Trophoblast cell (in vitro differentiated cells and primary cell): ENCODE results near the gene SOCS7.

ENCODE experiments used
- DNase-seq, 2 donors: peaks; one replicate each; pipeline ENCODE4 v3.0.0-alpha.2; 2016
- H2AFZ ChIP-seq: 2 replicates; pipeline ENCODE4 v1.6.1; 2013; ENCODE audit warnings: low read length, moderate library complexity, mild to moderate bottlenecking; ENCODE audit not compliant: insufficient read depth, poor library complexity
- H2AK5ac ChIP-seq: 2 replicates; pipeline ENCODE4 v1.6.1; 2013; ENCODE audit warnings: mild to moderate bottlenecking, low read length
- H2BK120ac ChIP-seq: 2 replicates; pipeline ENCODE4 v1.6.1; 2013; ENCODE audit warnings: low read length, mild to moderate bottlenecking, moderate library complexity; ENCODE audit not compliant: insufficient read depth, poor library complexity
- H2BK12ac ChIP-seq: 2 replicates; pipeline ENCODE4 v1.6.1; 2013; ENCODE audit warnings: mild to moderate bottlenecking, low read length, moderate library complexity
- H2BK5ac ChIP-seq: 2 replicates; pipeline ENCODE4 v1.6.1; 2013; ENCODE audit warnings: low read length, low read depth, moderate library complexity, mild to moderate bottlenecking; ENCODE audit not compliant: poor library complexity
- H3K14ac ChIP-seq: 2 replicates; pipeline ENCODE4 v1.6.1; 2013; ENCODE audit warnings: mild to moderate bottlenecking, low read length
- H3K18ac ChIP-seq: 2 replicates; pipeline ENCODE4 v1.6.1; 2013; ENCODE audit warnings: mild to moderate bottlenecking, low read length
- H3K23ac ChIP-seq: 2 replicates; pipeline ENCODE4 v1.6.1; 2013; ENCODE audit warnings: low read length
- H3K27ac ChIP-seq: 2 replicates; pipeline ENCODE4 v1.5.1; 2013; ENCODE audit warnings: low read depth, mild to moderate bottlenecking, inconsistent platforms, low read length, moderate library complexity
- H3K27me3 ChIP-seq: 2 replicates; pipeline ENCODE4 v1.6.1; 2013; ENCODE audit warnings: inconsistent platforms, mild to moderate bottlenecking, low read length, moderate library complexity; ENCODE audit not compliant: insufficient read depth
- H3K36me3 ChIP-seq, 2 experiments: 1 replicate in 1 of 2; 2 replicates in 1 of 2; pipeline ENCODE4 v1.6.1; 2013; ENCODE audit warnings: low read length in 2 of 2, mild to moderate bottlenecking in 2 of 2, moderate library complexity in 1 of 2; ENCODE audit not compliant: insufficient read depth in 2 of 2, control insufficient read depth in 1 of 2
- H3K4ac ChIP-seq: 2 replicates; pipeline ENCODE4 v1.6.1; 2013; ENCODE audit warnings: low read depth, mild to moderate bottlenecking, low read length, moderate library complexity
- H3K4me1 ChIP-seq, 2 experiments: 1 replicate in 1 of 2; 2 replicates in 1 of 2; pipeline ENCODE4 v1.6.1; 2013; ENCODE audit warnings: low read length in 2 of 2, mild to moderate bottlenecking in 2 of 2, moderate library complexity in 1 of 2; ENCODE audit not compliant: insufficient read depth in 2 of 2, control insufficient read depth in 1 of 2
- H3K4me2 ChIP-seq: 2 replicates; pipeline ENCODE4 v1.6.1; 2013; ENCODE audit warnings: inconsistent platforms, mild to moderate bottlenecking, low read length, moderate library complexity
- H3K4me3 ChIP-seq: 2 replicates; pipeline ENCODE4 v1.5.1; 2013; ENCODE audit warnings: mild to moderate bottlenecking, low read depth, low read length, inconsistent platforms
- H3K79me1 ChIP-seq: one replicate; pipeline ENCODE4 v1.6.1; 2013; ENCODE audit warnings: low read length
- H3K79me2 ChIP-seq: 2 replicates; pipeline ENCODE4 v1.6.1; 2013; ENCODE audit warnings: low read length, mild to moderate bottlenecking; ENCODE audit not compliant: control insufficient read depth, insufficient read depth, poor library complexity
- H3K9ac ChIP-seq: 2 replicates; pipeline ENCODE4 v1.6.1; 2013; ENCODE audit warnings: mild to moderate bottlenecking, low read length
- H3K9me3 ChIP-seq: 2 replicates; pipeline ENCODE4 v1.6.1; 2013; ENCODE audit warnings: low read depth, mild to moderate bottlenecking, control low read depth, inconsistent platforms, low read length; ENCODE audit not compliant: insufficient read depth
- H4K12ac ChIP-seq: 2 replicates; pipeline ENCODE4 v1.6.1; 2013; ENCODE audit warnings: low read depth, mild to moderate bottlenecking, low read length, moderate library complexity
- H4K8ac ChIP-seq: 2 replicates; pipeline ENCODE4 v1.6.1; 2013; ENCODE audit warnings: low read depth, mild to moderate bottlenecking, low read length, moderate library complexity
- H4K91ac ChIP-seq: one replicate; pipeline ENCODE4 v1.6.1; 2013; ENCODE audit warnings: low read depth, mild to moderate bottlenecking, low read length, moderate library complexity
- WGBS: extraction: QIAGEN DNeasy Blood & Tissue Kit; methylation state at CpG from one replicate; pipeline ENCODE4 v1.1.7; 2013; ENCODE audit warnings: missing lambda C conversion rate; ENCODE audit not compliant: insufficient read length, insufficient coverage; ENCODE audit errors: extremely low coverage; 5-methylcytosine and 5-hydroxymethylcytosine counted together

The SOCS7 gene

GRCh38 chr17:38343608-38344419, 7.8 kb upstream of the SOCS7 start, which contains the start of gene GPR179:
Gene GPR179 (minus strand): TSS chr17:38343956. CDS start chr17:38343789, 167 bp downstream.
- no peak within 1 kb of the TSS for H2BK5ac ChIP-seq
- H3K79me2 ChIP-seq = no peaks in the 10 kb centered on the region
- no peaks in the 10 kb centered on the region for H3K27me3 ChIP-seq
- no peak within 1 kb of the TSS for H3K9ac ChIP-seq
- no peak within 1 kb of the TSS for H4K12ac ChIP-seq
- no peak within 1 kb of the TSS for H3K27ac ChIP-seq
- peak within 1 kb of the TSS; percentile 17 for H3K23ac ChIP-seq
- no peaks in the 10 kb centered on the region for H3K4me1 ChIP-seq
- no CpG with 5 or more reads among the region's 18 CpGs for whole genome bisulfite sequencing
- peak within 1 kb of the TSS; percentile 18 for H3K4me3 ChIP-seq
- H3K18ac ChIP-seq = no peak within 1 kb of the TSS
- no peaks in the 10 kb centered on the region for H3K36me3 ChIP-seq
- H2AK5ac ChIP-seq = no peak within 1 kb of the TSS
- H2AFZ ChIP-seq = no peak within 1 kb of the TSS
- H3K14ac ChIP-seq = no peak within 1 kb of the TSS
- H4K91ac ChIP-seq = no peak within 1 kb of the TSS
- no peak within 1 kb of the TSS for H3K4ac ChIP-seq
- no peaks in the 10 kb centered on the region for H3K9me3 ChIP-seq
- DNase-seq = no peak
- no peaks in the 10 kb centered on the region for H3K79me1 ChIP-seq
- H2BK12ac ChIP-seq = no peak within 1 kb of the TSS
- no peak within 1 kb of the TSS for H4K8ac ChIP-seq
- no peak within 1 kb of the TSS for H2BK120ac ChIP-seq
- H3K4me2 ChIP-seq = no peak within 1 kb of the TSS

GRCh38 chr17:38344420-38344745, 7.3 kb upstream of the SOCS7 start:
- Histone ChIP-seq H2BK120ac (no peak overlapping the region), H3K14ac (no peak overlapping the region), H3K9ac (no peak overlapping the region), H2BK5ac (no peak overlapping the region), H3K4me2 (no peak overlapping the region), H3K4me1 (no peaks in the 10 kb centered on the region), H3K36me3 (no peaks in the 10 kb centered on the region), H3K79me2 (no peaks in the 10 kb centered on the region), H3K79me1 (no peaks in the 10 kb centered on the region), H2AFZ (no peak overlapping the region), H3K18ac (no peak overlapping the region), H3K27ac (no peak overlapping the region), H3K23ac (no peak overlapping the region), H3K27me3 (no peaks in the 10 kb centered on the region), H2AK5ac (no peak overlapping the region), H4K91ac (no peak overlapping the region), H3K4ac (no peak overlapping the region), H4K12ac (no peak overlapping the region), H3K4me3 (peak overlapping the region; percentile 18), H3K9me3 (no peaks in the 10 kb centered on the region), H2BK12ac (no peak overlapping the region), H4K8ac (no peak overlapping the region)
- no CpG with 5 or more reads among the region's 3 CpGs for WGBS
- no peak for DNase-seq

DNA sequence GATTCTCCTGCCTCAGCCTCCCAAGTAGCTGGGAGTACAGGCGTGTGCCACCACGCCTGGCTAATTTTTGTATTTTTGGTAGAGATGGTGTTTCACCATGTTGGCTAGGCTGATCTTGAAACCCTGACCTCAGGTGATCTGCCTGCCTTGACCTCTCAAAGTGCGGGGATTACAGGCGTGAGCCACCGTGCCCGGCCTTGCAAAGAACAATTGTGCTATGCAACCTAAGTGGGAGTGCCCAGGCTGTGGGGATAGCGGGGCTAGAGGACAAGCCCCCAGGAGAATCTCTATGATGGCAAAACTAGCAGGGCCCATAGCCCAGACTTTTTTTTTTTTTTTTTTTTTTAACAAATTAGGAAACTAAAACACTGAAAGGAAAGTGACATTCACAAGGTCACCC, 5.9 kb upstream of the SOCS7 start:
- no peaks in the 10 kb centered on the region for H3K27me3 ChIP-seq
- DNase-seq = no peak

GRCh38 chr17:38349097-38349730, 2.4 kb upstream of the SOCS7 start:
- no CpG with 5 or more reads among the region's 8 CpGs for WGBS
- peaks cover 7% of the 10 kb centered on the region for H3K79me1 ChIP-seq
- no peaks in the 10 kb centered on the region for H3K9me3 ChIP-seq
- no peak overlapping the region for H3K4me2 ChIP-seq
- no peak overlapping the region for H3K18ac ChIP-seq
- H3K27me3 ChIP-seq = no peaks in the 10 kb centered on the region
- H3K36me3 ChIP-seq = no peaks in the 10 kb centered on the region
- no peak overlapping the region for H4K91ac ChIP-seq
- H2AFZ ChIP-seq = no peak overlapping the region
- H3K4ac ChIP-seq = no peak overlapping the region
- no peak overlapping the region for H3K23ac ChIP-seq
- no peak overlapping the region for H3K14ac ChIP-seq
- H2BK120ac ChIP-seq = no peak overlapping the region
- no peak overlapping the region for H2AK5ac ChIP-seq
- H4K12ac ChIP-seq = no peak overlapping the region
- peaks cover 5 to 10% of the 10 kb centered on the region in 2 experiments for H3K4me1 ChIP-seq
- no peak overlapping the region for H4K8ac ChIP-seq
- no peak overlapping the region for H3K4me3 ChIP-seq
- peak; percentile 79 to 91 for DNase-seq
- no peak overlapping the region for H2BK12ac ChIP-seq
- no peak overlapping the region for H2BK5ac ChIP-seq
- H3K79me2 ChIP-seq = peaks cover 6% of the 10 kb centered on the region
- no peak overlapping the region for H3K9ac ChIP-seq
- H3K27ac ChIP-seq = no peak overlapping the region

More for the DNA sequence above, 5.9 kb upstream of the SOCS7 start:
- Histone ChIP-seq H3K18ac (no peak overlapping the region), H3K79me2 (no peaks in the 10 kb centered on the region), H4K12ac (no peak overlapping the region), H3K4me1 (no peaks in the 10 kb centered on the region), H2AFZ (no peak overlapping the region), H3K4me2 (no peak overlapping the region), H3K9ac (no peak overlapping the region), H3K36me3 (no peaks in the 10 kb centered on the region), H3K9me3 (no peaks in the 10 kb centered on the region), H2AK5ac (no peak overlapping the region), H3K23ac (no peak overlapping the region), H3K14ac (no peak overlapping the region), H2BK120ac (no peak overlapping the region), H3K4me3 (no peak overlapping the region), H3K4ac (no peak overlapping the region), H4K91ac (no peak overlapping the region), H2BK5ac (no peak overlapping the region), H2BK12ac (no peak overlapping the region), H3K27ac (no peak overlapping the region), H3K79me1 (no peaks in the 10 kb centered on the region), H4K8ac (no peak overlapping the region)
- WGBS = no CpG with 5 or more reads among the region's 7 CpGs
